GM12891 (cell line): Measurements from ENCODE around the gene PTPRJ.

ENCODE experiments used
- PAX5 ChIP-seq: IDR thresholded peaks from 2 replicates; pipeline ENCODE4 v1.6.1; 2011; ENCODE audit warnings: low read length, moderate library complexity, mild to moderate bottlenecking; ENCODE audit not compliant: insufficient read depth, severe bottlenecking
- POLR2A ChIP-seq: IDR thresholded peaks from 2 replicates; pipeline ENCODE4 v1.6.1; 2011; ENCODE audit warnings: low read depth, low read length, control low read depth
- POLR2AphosphoS5 ChIP-seq: IDR thresholded peaks from 2 replicates; pipeline ENCODE4 v1.6.1; 2011; ENCODE audit warnings: low read depth, low read length, control low read depth
- TAF1 ChIP-seq: IDR thresholded peaks from 2 replicates; pipeline ENCODE4 v1.6.1; 2011; ENCODE audit warnings: low read depth, low read length, control low read depth

GRCh38 chr11:48184452-48184851 is 204.1 kb downstream of the PTPRJ start:
- no peak for TF ChIP-seq POLR2AphosphoS5
- TF ChIP-seq PAX5: no peak
- TF ChIP-seq POLR2A: no peak
- no peak for TF ChIP-seq TAF1
